ENCODE data around the gene MYO18B.
"Not testable (repeated sequence)": the region's sequence is repeated elsewhere in the genome, so short reads cannot be mapped to it uniquely, and the experiment has no call there.

The MYO18B gene, protein sequence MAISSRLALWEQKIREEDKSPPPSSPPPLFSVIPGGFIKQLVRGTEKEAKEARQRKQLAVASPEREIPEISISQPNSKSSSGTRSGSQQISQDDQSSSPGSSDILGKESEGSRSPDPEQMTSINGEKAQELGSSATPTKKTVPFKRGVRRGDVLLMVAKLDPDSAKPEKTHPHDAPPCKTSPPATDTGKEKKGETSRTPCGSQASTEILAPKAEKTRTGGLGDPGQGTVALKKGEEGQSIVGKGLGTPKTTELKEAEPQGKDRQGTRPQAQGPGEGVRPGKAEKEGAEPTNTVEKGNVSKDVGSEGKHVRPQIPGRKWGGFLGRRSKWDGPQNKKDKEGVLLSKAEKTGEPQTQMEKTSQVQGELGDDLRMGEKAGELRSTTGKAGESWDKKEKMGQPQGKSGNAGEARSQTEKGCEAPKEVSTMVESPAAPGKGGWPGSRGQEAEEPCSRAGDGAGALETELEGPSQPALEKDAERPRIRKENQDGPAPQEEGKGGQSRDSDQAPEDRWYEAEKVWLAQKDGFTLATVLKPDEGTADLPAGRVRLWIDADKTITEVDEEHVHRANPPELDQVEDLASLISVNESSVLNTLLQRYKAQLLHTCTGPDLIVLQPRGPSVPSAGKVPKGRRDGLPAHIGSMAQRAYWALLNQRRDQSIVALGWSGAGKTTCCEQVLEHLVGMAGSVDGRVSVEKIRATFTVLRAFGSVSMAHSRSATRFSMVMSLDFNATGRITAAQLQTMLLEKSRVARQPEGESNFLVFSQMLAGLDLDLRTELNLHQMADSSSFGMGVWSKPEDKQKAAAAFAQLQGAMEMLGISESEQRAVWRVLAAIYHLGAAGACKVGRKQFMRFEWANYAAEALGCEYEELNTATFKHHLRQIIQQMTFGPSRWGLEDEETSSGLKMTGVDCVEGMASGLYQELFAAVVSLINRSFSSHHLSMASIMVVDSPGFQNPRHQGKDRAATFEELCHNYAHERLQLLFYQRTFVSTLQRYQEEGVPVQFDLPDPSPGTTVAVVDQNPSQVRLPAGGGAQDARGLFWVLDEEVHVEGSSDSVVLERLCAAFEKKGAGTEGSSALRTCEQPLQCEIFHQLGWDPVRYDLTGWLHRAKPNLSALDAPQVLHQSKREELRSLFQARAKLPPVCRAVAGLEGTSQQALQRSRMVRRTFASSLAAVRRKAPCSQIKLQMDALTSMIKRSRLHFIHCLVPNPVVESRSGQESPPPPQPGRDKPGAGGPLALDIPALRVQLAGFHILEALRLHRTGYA (N-terminal part only)

DNA sequence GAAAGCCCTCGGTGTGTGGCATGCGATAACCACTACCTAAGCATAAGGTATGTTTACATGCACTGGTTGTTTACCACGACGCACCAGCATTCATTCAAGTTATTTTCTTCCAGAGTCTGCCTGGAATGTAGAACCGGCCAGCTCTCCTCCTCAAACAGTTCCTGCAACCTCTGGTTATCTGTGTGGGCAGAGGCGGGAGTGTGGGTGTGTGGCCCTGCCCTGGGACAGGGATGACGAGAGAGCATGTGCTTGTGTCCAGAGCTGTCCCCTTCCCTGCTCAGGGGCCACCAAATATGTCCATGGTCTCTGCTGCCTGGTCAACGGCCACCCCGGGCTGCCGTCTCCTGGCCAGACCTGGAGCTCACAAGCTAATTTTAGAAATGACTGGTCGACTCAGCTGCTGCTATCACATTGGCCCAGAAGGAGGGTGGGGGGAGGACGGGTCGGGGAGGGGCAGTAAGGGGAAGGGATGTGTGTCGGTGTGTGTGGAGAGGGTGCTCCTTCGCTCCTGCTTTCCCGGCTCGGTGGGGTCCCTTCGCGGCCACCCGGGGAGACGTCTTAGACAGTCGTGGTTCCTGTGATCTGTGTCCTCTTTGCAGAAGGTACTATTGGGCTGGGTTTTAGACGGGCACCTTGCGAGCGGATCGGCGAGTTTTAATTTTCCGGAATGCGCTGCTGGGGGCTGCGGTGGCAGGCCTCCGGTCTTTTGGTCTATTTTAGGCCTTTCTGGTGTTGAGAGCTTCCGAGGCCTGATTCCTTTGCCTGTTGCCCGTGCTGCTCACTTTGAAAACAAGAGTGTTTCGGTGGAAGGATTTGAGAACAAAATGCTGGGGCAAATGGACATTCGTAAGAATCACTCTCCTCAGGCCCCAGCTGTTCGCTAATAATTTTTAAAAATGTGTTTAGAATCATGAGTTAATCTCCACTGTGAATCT is at the start of gene MYO18B:
Gene MYO18B, plus strand, starts transcription at position 497 of the 935 bp plus-strand sequence. CDS start 18,905 bp downstream, outside the sequence.
- DNase-seq, result no peak

DNA sequence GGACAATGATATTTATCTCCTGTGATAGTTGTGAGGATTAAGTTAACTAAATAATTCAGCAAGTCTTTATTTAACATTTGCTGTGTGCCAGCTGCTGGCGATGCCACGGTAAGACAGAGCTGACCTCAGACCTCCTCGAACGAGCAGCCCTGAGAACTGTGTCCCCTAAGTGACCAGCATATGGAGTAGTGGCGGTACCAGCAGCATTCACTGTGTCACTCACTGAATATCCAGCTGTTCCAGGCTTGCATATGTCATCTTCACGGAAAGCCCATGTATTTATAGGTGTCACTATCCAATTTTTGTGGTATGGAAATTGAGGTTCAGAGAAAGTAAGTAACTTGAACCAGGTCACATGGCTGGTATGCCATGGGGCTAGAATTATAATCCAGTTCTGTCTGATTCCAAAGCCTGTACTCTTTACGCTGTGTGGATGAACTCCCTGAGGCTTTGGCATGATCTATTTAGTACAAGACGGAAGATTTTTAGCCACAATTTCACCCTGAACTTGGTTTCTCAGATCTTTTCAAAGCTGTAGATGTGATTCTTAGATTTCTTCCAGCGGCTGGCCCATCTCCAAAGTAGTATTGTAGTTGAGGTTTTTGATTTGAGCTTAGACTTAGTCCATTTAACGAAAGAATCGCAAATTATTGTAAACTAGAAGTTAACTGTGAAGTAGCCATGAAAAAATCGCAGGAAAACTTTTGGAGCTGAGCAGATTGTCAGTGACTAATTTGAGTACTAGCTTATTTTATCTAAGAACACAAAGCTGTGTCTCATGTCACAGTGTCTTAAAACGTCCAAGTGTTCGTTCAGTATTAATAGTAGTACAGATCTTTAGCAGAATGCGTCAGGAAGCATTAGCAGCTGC is 49.4 kb upstream of the MYO18B start:
- no peak for DNase-seq

DNA sequence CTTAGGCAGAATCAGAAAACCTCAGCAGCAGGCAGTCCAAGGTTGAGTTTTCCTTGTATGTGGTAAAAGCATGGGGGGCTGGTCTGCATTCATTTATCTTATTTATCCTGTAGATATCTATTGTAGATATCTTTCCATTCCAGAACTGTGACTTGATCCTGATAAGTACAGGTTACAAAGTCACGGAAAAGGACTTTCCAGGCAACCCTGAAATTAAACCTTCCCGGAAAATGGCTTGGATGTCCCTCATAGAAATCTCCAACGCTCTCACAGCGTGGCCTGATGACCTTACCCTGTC is 48.8 kb upstream of the MYO18B start:
- no peak for DNase-seq

DNA sequence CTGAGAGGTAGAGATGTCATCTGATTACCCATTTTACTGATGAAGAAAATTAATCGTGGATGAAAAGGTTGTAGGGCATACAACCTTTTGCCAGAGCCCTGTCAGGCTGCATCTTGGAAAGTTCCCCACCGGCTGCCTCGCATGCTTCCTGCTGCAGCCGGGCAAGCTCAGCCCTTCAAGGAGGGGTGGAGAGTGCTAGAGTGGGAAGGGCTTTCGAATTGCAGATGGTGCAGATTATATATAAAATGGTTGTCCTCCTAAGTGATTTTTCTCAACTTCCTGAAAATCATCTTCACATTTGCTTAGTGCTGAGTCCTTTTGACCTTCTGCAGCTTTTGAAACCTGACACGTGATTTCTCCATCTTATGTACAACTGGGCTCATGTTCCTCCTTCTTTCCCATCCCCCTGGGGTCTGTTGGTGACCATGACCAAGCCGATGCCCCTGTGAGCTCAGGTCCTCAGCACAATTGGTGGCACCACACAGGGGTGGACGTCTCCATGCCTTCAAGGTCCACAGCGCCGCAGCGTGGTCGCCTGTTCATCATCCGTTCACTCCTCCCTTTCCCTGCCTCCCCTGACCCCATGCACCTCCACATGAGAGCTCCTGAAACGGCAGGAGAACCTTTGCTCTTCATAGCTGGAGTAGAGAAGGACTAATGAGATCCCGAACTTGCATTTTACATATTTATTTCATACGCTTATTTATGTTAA is 47.6 kb upstream of the MYO18B start:
- DNase-seq, result no peak

DNA sequence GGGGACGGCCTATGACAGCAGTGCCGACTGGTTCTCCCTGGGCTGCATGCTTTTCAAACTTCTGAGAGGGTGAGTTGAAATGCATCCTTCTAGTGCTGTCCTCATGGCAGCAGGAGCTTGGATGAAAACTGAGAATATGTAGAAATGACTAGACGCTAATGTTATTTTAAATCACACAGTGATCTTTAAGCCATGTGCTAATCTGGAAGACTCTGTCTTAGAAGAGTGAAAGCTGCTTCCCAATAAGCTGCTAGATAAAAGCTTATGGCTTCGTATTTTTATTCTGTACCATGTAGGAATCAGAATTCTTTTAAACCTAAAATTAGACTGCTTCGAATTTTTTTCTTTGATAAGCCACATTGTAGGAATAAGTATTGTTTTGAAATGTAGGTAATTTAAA is 46.8 kb upstream of the MYO18B start:
- DNase-seq, result no peak

DNA sequence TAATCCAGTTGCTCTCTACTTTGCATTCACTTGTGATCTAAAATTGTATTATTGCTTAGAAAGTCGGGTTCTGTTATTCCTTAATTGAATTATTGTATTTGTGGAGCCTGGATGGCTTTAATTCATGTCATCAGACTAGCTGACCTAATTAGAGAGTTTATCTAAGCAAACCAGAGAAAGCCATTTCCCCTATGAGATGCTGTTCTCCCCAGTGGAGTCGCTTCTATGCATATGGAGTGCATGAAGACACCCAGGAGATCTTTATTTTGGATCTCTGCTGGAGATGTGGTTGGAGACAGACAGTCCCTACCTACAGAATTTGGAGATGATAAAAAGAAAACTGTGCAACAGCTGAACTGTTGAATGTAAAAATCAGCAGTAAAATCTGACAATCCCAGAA is 45.2 kb upstream of the MYO18B start:
- no peak for DNase-seq

DNA sequence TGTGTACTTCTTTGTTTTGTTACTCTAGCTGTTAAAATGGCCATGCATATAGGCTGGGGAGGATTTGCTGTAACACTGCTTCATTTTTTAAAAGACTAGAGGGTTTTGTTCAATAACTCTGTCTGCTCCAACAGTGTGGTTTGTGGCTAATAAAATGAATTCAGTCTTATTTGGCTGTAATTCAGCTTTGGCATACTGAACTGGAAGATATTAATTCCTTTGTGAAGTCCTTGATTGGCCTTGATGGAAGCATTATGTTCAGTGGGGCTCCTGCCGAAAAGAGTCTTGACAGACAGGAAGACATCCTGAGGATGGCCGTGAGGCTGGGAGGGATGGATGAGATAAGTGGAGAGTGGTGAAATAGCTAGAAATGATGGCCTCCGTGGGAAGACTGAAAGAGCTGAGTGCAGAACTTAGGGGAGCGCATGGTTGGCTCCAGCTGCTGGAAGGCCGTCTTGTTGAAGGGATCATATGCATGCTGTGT is 44.8 kb upstream of the MYO18B start:
- no peak for DNase-seq

DNA sequence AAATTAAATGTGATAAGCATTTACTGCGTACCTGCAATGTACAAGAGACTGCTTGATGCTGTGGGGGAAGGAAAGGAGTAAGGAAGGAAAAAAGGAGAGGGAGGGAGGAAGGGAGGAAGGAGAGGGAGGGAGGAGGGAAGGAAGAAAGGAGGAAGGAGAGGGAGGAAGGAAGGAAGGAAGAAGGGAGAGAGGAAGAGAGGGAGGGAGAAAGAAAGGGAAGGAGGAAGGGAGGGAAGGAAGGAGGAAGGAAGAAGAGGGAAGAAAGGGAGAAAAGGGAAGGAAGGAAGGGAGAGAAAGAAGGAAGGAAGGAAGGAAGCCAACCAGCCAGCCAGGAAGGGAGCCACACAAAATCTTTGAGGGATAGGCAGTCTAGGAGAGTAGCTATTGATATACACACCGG is 44.0 kb upstream of the MYO18B start:
- no peak for DNase-seq

DNA sequence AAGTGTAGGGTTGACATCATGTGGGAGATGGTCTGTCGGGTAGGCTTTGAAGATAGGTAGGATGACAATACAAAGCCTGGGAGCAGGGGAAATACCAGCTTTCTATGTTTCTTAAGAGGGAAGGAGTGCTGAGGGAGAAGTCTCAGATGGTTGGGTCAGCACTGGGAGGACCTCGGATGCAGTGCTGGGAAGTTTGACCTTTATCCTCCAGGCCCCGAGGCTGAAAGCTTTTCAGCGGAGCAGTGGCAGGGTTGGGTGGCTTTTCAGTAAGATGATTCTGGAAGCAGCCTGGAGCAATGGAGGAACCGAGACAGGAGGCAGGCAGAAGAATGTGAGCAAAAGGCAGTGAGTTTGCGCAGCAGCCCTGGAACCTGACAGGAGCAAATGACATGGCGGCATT is 43.5 kb upstream of the MYO18B start:
- DNase-seq, result no peak

DNA sequence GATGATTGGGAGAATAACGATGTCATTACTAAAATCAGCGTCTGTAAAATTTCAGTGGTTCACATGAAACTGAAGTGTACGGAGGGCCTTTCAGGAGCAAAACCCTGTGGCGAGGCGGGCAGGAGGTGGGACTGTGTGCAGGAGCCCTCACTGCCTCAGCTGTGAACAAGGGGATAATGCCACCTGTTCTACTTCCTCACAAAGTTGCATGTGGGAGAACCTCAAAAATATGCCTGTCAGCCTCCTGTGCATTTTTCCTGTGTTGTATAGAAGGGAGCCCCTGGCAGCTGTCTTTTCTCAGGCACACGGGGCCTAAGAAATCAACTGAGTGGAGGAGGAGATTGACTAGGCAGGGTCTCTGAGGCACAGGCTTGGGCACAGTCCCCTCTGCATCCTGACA is 43.0 kb upstream of the MYO18B start:
- DNase-seq, result no peak

DNA sequence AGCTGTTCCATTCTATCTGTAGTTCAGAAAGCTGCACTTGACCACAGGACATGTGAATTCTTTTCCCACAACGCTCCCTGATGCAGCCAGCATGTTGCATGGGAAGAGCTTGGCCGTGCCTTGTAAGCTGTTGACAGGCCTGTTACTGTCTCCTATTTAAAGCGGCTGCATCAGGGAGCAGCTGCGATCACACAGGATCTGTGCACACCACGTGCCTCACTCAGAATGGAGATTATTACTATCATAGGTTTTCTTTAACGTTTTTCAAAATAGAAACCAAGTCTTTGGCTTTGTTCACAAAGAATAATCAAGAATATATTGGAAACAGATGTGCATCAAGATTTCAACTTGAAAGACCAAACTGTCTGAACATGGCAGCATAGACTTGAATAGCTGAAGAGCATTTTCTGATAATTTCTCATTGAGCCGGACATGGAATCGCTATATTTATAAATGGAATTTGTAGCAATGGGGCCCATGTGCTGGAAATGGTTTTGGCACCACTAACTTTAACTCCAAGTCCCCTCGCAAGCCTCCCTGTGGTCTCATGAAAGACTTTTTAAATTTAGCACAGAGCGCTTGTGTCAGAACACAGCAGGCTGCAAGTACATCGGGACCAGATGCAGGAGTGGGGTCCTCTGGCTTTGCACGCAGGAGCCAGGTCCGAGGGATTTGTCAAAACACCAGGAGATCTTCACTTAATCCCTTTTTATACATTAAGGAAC is 40.8 kb upstream of the MYO18B start:
- no peak for DNase-seq

DNA sequence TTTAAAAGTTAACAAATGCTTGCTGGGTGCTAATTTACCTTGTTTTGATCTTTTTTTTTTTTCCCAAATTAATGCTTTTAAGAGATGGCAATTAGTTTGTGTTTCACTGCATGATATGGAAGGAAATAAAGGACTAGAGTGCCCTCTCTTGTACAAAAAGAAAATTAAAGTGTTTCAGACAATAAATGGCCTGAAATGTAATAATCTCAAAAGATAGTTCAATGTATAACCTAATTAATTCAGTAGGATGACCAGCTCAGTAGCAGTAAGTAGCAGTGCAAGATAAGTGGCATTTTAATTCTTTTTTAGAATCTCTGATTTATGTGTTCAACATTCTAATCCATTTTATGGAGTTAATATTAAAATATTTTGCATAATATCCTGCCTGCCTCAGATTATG is 39.9 kb upstream of the MYO18B start:
- peak; percentile 6 for DNase-seq

DNA sequence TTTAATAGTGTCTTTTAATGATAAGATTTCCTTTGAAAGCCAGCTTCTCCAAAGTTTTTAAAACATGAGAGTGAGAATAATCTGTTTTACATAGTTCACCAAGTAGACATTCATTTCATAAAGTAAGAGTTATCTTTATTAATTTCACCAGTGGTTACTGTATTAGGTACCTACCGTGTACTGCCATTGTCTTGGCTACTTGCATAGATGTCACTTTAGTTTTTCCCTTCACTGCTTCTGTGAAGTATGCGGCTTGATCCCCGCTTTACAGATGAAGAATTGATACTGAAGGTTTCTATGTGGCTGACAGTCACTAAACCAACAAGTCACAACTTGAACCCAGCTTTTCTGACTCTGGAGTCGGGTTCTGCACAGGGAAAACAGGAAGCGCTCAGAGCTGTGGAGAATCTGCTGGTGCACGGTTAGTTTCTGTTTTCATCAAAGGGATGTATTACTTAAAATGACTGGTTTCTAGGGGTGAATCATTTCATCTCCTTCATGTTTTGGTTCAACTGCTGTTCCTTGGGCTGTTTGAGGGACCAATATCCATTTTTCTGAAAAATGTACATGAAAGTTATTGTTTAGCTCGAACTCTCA is 39.3 kb upstream of the MYO18B start:
- no peak for DNase-seq

DNA sequence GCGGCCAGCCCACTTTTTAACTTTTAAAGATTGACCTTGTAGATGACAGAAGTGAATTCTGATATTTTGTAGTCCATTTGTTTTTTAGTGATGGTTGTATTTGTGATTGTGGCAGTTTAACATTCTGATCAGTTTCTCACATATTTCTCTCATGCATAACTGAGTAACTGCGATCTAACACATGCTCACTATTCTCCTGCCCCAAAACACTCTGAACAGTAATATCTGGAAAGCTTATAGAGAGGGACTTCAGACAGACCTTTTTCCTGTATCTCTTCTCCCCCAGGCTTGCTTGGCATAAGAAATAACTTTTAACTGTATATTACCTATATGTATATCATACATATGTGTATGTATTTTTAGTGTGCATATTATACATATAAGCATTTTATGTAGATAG is 37.3 kb upstream of the MYO18B start:
- no peak for DNase-seq

DNA sequence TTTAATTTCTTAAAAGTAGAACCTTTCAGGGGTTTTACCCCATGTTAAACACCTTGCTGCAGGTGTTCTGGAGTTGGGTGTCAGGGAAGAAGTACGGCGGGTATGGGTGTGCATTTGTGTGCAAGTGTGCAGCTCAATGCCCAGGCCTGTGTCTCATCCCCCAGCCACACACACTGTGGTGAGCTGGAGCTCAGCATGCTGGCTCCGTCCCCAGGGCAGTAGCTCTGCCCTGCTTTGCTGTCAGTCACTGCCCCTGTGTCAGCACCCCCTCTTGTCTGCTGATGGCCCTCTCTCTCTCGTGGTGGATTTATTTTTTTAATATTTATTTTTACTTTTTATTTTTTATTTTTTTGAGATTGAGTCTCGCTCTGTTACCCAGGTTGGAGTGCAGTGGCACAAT is 35.8 kb upstream of the MYO18B start:
- DNase-seq, result no peak

DNA sequence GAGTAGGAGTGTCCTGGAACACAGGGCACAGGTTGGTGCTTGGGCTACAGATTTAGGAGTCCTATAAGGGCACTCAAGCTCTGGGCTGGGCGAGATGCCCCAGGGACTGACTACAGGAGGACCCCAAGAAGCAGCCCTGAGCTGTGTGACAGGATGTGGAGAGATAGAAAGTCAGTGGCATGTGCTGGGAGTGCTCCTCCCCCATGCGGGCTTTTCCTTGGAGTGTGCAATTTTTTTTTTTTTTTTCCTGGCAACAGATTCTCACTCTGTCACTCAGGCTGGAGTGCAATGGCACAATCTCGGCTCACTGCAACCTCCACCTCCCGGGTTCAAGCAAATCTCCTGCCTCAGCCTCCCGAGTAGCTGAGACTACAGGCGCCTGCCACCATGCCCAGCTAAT is 33.6 kb upstream of the MYO18B start:
- not testable (repeated sequence) for DNase-seq

DNA sequence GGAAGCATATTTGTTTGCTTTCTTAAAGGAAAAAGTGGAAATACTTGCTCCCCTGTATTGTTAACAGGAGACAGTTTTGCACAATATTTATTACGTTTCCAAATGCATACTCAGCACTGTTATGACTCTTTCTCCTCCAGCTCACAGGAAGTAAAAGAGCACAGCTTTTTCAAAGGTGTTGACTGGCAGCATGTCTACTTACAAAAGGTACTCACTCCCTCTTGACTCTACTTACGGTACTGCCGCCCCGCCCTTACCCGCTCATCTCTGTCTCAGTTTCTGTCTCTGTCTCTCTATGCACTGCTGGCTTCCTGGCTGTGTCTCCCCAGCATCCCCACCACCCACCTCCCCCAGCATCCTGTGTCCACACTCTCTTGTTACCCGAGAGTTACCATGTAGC is 32.2 kb upstream of the MYO18B start:
- no peak for DNase-seq

DNA sequence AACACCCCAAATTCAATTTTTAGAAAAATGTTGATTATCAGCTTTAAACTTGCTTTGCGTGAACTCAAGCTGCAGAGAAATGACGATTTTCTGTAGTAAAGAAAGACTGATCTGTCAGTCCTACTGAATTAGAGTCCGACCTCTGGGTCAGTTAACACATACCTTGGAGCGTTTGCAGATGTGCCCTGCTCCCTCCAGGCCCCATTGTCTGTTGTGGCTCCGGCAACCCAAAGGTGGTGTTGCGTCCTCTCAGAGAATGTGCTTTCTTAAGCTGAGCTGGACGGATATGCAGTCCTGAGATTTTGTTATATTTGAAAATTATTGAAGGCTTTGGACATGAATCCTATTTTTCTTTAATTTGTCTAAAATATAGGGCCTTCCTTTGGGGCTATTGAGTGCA is 31.5 kb upstream of the MYO18B start:
- no peak for DNase-seq

DNA sequence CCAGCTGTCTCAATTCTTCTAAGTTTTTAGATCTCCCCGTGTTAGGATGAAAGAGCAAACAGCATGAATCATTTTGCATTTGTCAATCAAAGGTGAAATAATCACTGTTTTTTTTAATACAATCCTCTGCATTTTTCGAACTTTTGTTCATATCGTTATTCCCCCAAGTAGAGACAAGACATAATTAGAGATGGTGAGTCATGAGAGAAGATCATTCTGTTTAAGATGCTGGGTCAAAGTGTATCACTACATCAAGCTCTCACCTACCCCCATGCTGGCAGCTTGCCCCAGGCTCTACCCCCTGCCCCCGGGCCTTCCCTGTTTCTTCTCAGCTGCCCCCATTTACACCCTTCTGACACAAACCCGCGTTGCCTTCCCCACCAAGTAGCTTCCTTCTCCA is 30.5 kb upstream of the MYO18B start:
- DNase-seq, result no peak
